OCI-M2 (cell line): ENCODE measurements around the gene SDF2.
A peak's percentile ranks its signal among the peaks of the same experiment; 100 is the strongest.

Experiments
- DNase-seq: peaks from one replicate; lab custom pipeline; 2025; ENCODE audit not compliant: unreplicated experiment; lab: John Stamatoyannopoulos, UW

The SDF2 gene

GRCh38 chr17:28661635-28662526 is at the start of gene SDF2, which contains the start of gene SUPT6H:
SDF2 (minus strand) TSS chr17:28661906; CDS start chr17:28661876, 30 bp downstream.
SUPT6H (plus strand) TSS chr17:28662205; CDS start chr17:28673402, 11,197 bp downstream.
- peak; percentile 62 for DNase-seq

- peak; percentile 54 for DNase-seq
Measured at GRCh38 chr17:28710861-28711722, 49.4 kb upstream of the SDF2 start.

GRCh38 chr17:28707339-28707720 is 45.6 kb upstream of the SDF2 start:
- no peak for DNase-seq

- DNase-seq, result no peak
Measured at GRCh38 chr17:28706471-28707338, 45.0 kb upstream of the SDF2 start.

GRCh38 chr17:28705728-28706334 is 44.1 kb upstream of the SDF2 start:
- no peak for DNase-seq

- no peak for DNase-seq
Measured at GRCh38 chr17:28705074-28705659, 43.5 kb upstream of the SDF2 start.

- DNase-seq, result no peak
Measured at GRCh38 chr17:28704219-28704858, 42.6 kb upstream of the SDF2 start.

GRCh38 chr17:28703552-28704218 is 42.0 kb upstream of the SDF2 start:
- no peak for DNase-seq

GRCh38 chr17:28702752-28703150 is 41.0 kb upstream of the SDF2 start:
- no peak for DNase-seq

- DNase-seq, result no peak
Measured at GRCh38 chr17:28702026-28702751, 40.5 kb upstream of the SDF2 start.

- DNase-seq, result no peak
Measured at GRCh38 chr17:28700830-28701492, 39.3 kb upstream of the SDF2 start.

GRCh38 chr17:28700278-28700677 is 38.6 kb upstream of the SDF2 start:
- no peak for DNase-seq

- DNase-seq, result no peak
Measured at GRCh38 chr17:28698253-28698941, 36.7 kb upstream of the SDF2 start.

- no peak for DNase-seq
Measured at GRCh38 chr17:28693869-28694268, 32.2 kb upstream of the SDF2 start.

GRCh38 chr17:28689011-28689410 is 27.3 kb upstream of the SDF2 start:
- DNase-seq, result no peak

- no peak for DNase-seq
Measured at GRCh38 chr17:28688481-28688880, 26.8 kb upstream of the SDF2 start.

GRCh38 chr17:28686296-28686695 is 24.6 kb upstream of the SDF2 start:
- no peak for DNase-seq
